Ovary (tissue), 9 donors: ENCODE results near the gene TSC22D3. TPM values are rescaled to one million over a fixed set of nuclear protein-coding genes. Genes with fewer than 3 reads are reported as not detected.

Experiments
- DNase-seq, 5 donors: peaks; one replicate each; pipeline ENCODE4 v3.0.0-alpha.2; 2019 to 2020
- H3K27ac ChIP-seq, 2 donors: fragments of 200-600 bp; one replicate each; pipeline versions ENCODE4 v1.5.1 to v1.8.0; 2019 to 2022
- H3K27me3 ChIP-seq: fragments of 200-600 bp; one replicate; pipeline ENCODE4 v1.8.0; 2022
- H3K36me3 ChIP-seq: fragments of 200-600 bp; sonication (generic); one replicate; pipeline ENCODE4 v1.5.1; 2019
- H3K4me1 ChIP-seq: one replicate; pipeline ENCODE4 v1.8.1; 2013; ENCODE audit warnings: mild to moderate bottlenecking, moderate library complexity; ENCODE audit not compliant: insufficient read depth
- H3K4me3 ChIP-seq: fragments of 200-600 bp; sonication (generic); one replicate; pipeline ENCODE4 v1.5.1; 2017
- H3K9me3 ChIP-seq, 2 donors: fragments of 200-600 bp in 1 of 2; sonication (generic) in 1 of 2; one replicate each; pipeline versions ENCODE4 v1.5.1 to v1.8.1; 2013 to 2019; ENCODE audit warnings: mild to moderate bottlenecking in 1 of 2, moderate library complexity in 1 of 2
- CTCF ChIP-seq, 3 donors: fragments of 450-650 bp in 2 of 3; fragments of 200-600 bp in 1 of 3; IDR thresholded peaks; one replicate each; pipeline versions ENCODE4 v1.5.1 to v1.8.0; 2016 to 2022; ENCODE audit warnings: antibody characterized with exemption in 3 of 3, mild to moderate bottlenecking in 1 of 3
- EP300 ChIP-seq: sonication (generic); formaldehyde crosslinking; IDR thresholded peaks from one replicate; pipeline ENCODE4 v1.6.1; 2017; ENCODE audit warnings: antibody characterized with exemption
- POLR2A ChIP-seq: fragments of 450-650 bp; IDR thresholded peaks from one replicate; pipeline ENCODE4 v1.6.1; 2017; ENCODE audit warnings: antibody characterized with exemption, mild to moderate bottlenecking, moderate library complexity
- WGBS, 3 donors: extraction: QIAGEN DNeasy Blood & Tissue Kit in 1 of 3; methylation state at CpG; one replicate each; pipeline versions ENCODE4 v1.1.5 to v1.1.7; 2013 to 2017; 5-methylcytosine and 5-hydroxymethylcytosine counted together
- intact Hi-C, 4 donors: fragments of 100-400 bp; cut with DNase I; formaldehyde crosslinking; loops; one replicate each; pipeline versions ENCODE4 v1.11.0 to v1.15.1; 2022 to 2023
- polyA plus RNA-seq, 2 donors: library from polyadenylated mRNA; stranded (reverse); fragments of 200-250 nt in 1 of 2; fragments of 350-450 nt in 1 of 2; fragmentation: Illumina TruSeq in 1 of 2; extraction: RNeasy Lipid Tissue Mini Kit (QIAGEN cat#74804) in 1 of 2; gene quantifications; one replicate each; pipeline ENCODE4 v1.2.3, GENCODE V29; 2013 to 2014
- total RNA-seq, 7 donors: library from RNA; depleted of rRNA in 2 of 7; stranded (reverse); fragments of >200 nt in 2 of 7; fragmentation: NEBNext Ultra II Directional in 3 of 7; extraction: Animal tissue kit (Norgen Biotek cat#: 25700) in 3 of 7; gene quantifications; one replicate each; pipeline versions ENCODE4 v1.1.0 to v1.2.4, GENCODE V29; 2016 to 2023
- donor health status: DM: no; HTN: no; CAD: no; lungs with moderate emphysema.
- donor health status: DM: no; HTN: no; CAD: no.
- donor health status: Bipolar disorder and iron deficiency.
- donor health status: DM: yes; HTN: yes; CAD: no.
- donor health status: DM: no; HTN: no; CAD: no.
- donor health status: DM: yes; HTN: yes; CAD: no.

Gene TSC22D3
- total and polyA plus RNA-seq, 9 donors, result 91.5 to 645 (median 241) TPM

GRCh38 chrX:107715331-107716117 is 60.1 kb downstream of the TSC22D3 start:
- no peak for DNase-seq
- intact Hi-C loops, result loop anchor here in 3 of 4 donors (2.0 to 10.0 kb wide), 4 partner anchors 39 to 62 kb away; partner anchors contain the start of genes NCBP2L (in 2 of the 3) and TSC22D3 (in 2 of the 3)
- Histone ChIP-seq H3K36me3 (no peaks in the 10 kb centered on the region), H3K4me1 (peaks cover 10% of the 10 kb centered on the region), H3K27ac (peak overlapping the region; percentile 83 to 96), H3K9me3 (no peaks in the 10 kb centered on the region), H3K4me3 (peak overlapping the region; percentile 50), H3K27me3 (no peaks in the 10 kb centered on the region)
- no peak for TF ChIP-seq CTCF (IDR thresholded peaks at IDR 0.05)
- no peak for TF ChIP-seq POLR2A
- TF ChIP-seq EP300, result no peak
- 32 to 35% (median 34%) methylated on average over 15 of the region's 15 CpGs for WGBS, 3 donors

GRCh38 chrX:107714206-107714891 is 61.2 kb downstream of the TSC22D3 start:
- no peak for DNase-seq
- intact Hi-C loops, result loop anchor here in 2 of 4 donors (5.0 to 10.0 kb wide), 2 partner anchors 37 to 60 kb away; partner anchors contain the start of genes NCBP2L (in 1 of the 2) and TSC22D3 (in 1 of the 2)

GRCh38 chrX:107713543-107714205 is 61.9 kb downstream of the TSC22D3 start:
- no peaks in the 10 kb centered on the region for H3K9me3 ChIP-seq
- TF ChIP-seq CTCF (IDR thresholded peaks at IDR 0.05) (no peak), EP300 (no peak), POLR2A (no peak)
- no peak for DNase-seq
- 57 to 65% (median 62%) methylated on average over 9 of the region's 9 CpGs for WGBS, 3 donors
- H3K36me3 ChIP-seq, result no peaks in the 10 kb centered on the region
- H3K4me3 ChIP-seq, result peak overlapping the region; percentile 50
- peak overlapping the region in 1 of 2 donors; percentile 96 for H3K27ac ChIP-seq
- intact Hi-C loops, result loop anchor here in 2 of 4 donors (5.0 to 10.0 kb wide), 2 partner anchors 36 to 61 kb away; partner anchors contain the start of genes NCBP2L (in 1 of the 2) and TSC22D3 (in 1 of the 2)
- no peaks in the 10 kb centered on the region for H3K27me3 ChIP-seq
- H3K4me1 ChIP-seq, result peaks cover 10% of the 10 kb centered on the region

More at GRCh38 chrX:107714206-107714891, 61.2 kb downstream of the TSC22D3 start:
- H3K27me3 ChIP-seq, result no peaks in the 10 kb centered on the region
- H3K36me3 ChIP-seq, result no peaks in the 10 kb centered on the region
- H3K4me3 ChIP-seq, result peak overlapping the region; percentile 50
- H3K9me3 ChIP-seq, result no peaks in the 10 kb centered on the region
- WGBS, 3 donors, result 59 to 70% (median 66%) methylated on average over 9 of the region's 9 CpGs
- H3K4me1 ChIP-seq, result peaks cover 10% of the 10 kb centered on the region
- TF ChIP-seq CTCF (IDR thresholded peaks at IDR 0.05) (peak in 1 of 3 donors; percentile 21), POLR2A (no peak), EP300 (no peak)
- peak overlapping the region in 1 of 2 donors; percentile 96 for H3K27ac ChIP-seq

GRCh38 chrX:107713203-107713542 is 62.4 kb downstream of the TSC22D3 start:
- TF ChIP-seq POLR2A, result no peak
- TF ChIP-seq CTCF (IDR thresholded peaks at IDR 0.05), result no peak
- TF ChIP-seq EP300, result no peak
- intact Hi-C loops, result loop anchor here in 2 of 4 donors (5.0 to 10.0 kb wide), 2 partner anchors 36 to 62 kb away; partner anchors contain the start of genes NCBP2L (in 1 of the 2) and TSC22D3 (in 1 of the 2)

More at GRCh38 chrX:107713203-107713542, 62.4 kb downstream of the TSC22D3 start:
- 28 to 30% (median 29%) methylated on average over 2 of the region's 2 CpGs for WGBS, 3 donors
- Histone ChIP-seq H3K27ac (peak overlapping the region in 1 of 2 donors; percentile 40), H3K27me3 (no peaks in the 10 kb centered on the region), H3K4me3 (peak overlapping the region; percentile 50), H3K9me3 (no peaks in the 10 kb centered on the region), H3K36me3 (no peaks in the 10 kb centered on the region), H3K4me1 (peaks cover 9% of the 10 kb centered on the region)
- DNase-seq, result peak in 2 of 5 donors; percentile 50 to 62
